Neural cell (in vitro differentiated cells): ENCODE results near the gene KMT2B. TPM values are rescaled to one million over a fixed set of nuclear protein-coding genes. Genes with fewer than 3 reads are reported as not detected.

Experiments used
- H2AFZ ChIP-seq: fragments of 200-600, 300-800 bp; sonication (generic), shearing (Covaris generic); 2 replicates; pipeline ENCODE4 v1.6.0; 2014; ENCODE audit warnings: low read depth, mild to moderate bottlenecking, antibody characterized with exemption, low read length, moderate library complexity
- H3F3A ChIP-seq: fragments of 200-600 bp; shearing (Covaris generic); 2 replicates; pipeline ENCODE4 v1.6.1; 2016; ENCODE audit warnings: mild to moderate bottlenecking, moderate library complexity, mixed read lengths, antibody characterized with exemption, low read length; ENCODE audit not compliant: insufficient read depth, poor library complexity, severe bottlenecking
- H3K27ac ChIP-seq: fragments of 200-600, 300-800 bp; sonication (generic), shearing (Covaris generic); 2 replicates; pipeline ENCODE4 v1.5.1; 2014; ENCODE audit warnings: mild to moderate bottlenecking, low read length, moderate library complexity
- H3K27me3 ChIP-seq: fragments of 300-800, 200-600 bp; sonication (generic), shearing (Covaris generic); 2 replicates; pipeline ENCODE4 v1.6.0; 2014; ENCODE audit warnings: mild to moderate bottlenecking, low read depth, low read length, moderate library complexity; ENCODE audit not compliant: insufficient read depth
- H3K36me3 ChIP-seq: fragments of 300-800, 200-600 bp; sonication (generic), shearing (Covaris generic); 2 replicates; pipeline ENCODE4 v1.5.1; 2014; ENCODE audit warnings: mild to moderate bottlenecking, antibody characterized with exemption, low read length, moderate library complexity; ENCODE audit not compliant: insufficient read depth
- H3K4me2 ChIP-seq: fragments of 300-800, 200-600 bp; sonication (generic), shearing (Covaris generic); 2 replicates; pipeline ENCODE4 v1.6.0; 2014; ENCODE audit warnings: mild to moderate bottlenecking, low read length
- H3K4me3 ChIP-seq: fragments of 300-800, 200-600 bp; sonication (generic), shearing (Covaris generic); 2 replicates; pipeline ENCODE4 v1.5.1; 2014; ENCODE audit warnings: mild to moderate bottlenecking, low read length, moderate library complexity
- H3K79me2 ChIP-seq: fragments of 200-600 bp; shearing (Covaris generic); replicated peaks from 2 replicates; pipeline ENCODE4 v1.6.0; 2014; ENCODE audit warnings: mild to moderate bottlenecking, low read length, moderate library complexity; ENCODE audit not compliant: insufficient read depth
- H3K9ac ChIP-seq: fragments of 300-800, 200-600 bp; sonication (generic), shearing (Covaris generic); 2 replicates; pipeline ENCODE4 v1.6.1; 2016; ENCODE audit warnings: mild to moderate bottlenecking, low read length, mixed read lengths
- H3K9me2 ChIP-seq: fragments of 200-600 bp; shearing (Covaris generic); 2 replicates; pipeline ENCODE4 v1.6.1; 2016; ENCODE audit warnings: mild to moderate bottlenecking, low read length, mixed read lengths; ENCODE audit not compliant: insufficient read depth
- H3K9me3 ChIP-seq: fragments of 200-600, 300-800 bp; sonication (generic), shearing (Covaris generic); 2 replicates; pipeline ENCODE4 v1.6.1; 2016; ENCODE audit warnings: mild to moderate bottlenecking, mixed run types, low read length, moderate library complexity, mixed read lengths
- H4K20me1 ChIP-seq: fragments of 200-600 bp; shearing (Covaris generic); 2 replicates; pipeline ENCODE4 v1.6.1; 2016; ENCODE audit warnings: mild to moderate bottlenecking, mixed run types; ENCODE audit not compliant: insufficient read depth
- EP300 ChIP-seq: fragments of 450-650 bp; conservative IDR thresholded peaks from 2 replicates; pipeline ENCODE4 v1.6.1; 2014; ENCODE audit warnings: antibody characterized with exemption, mild to moderate bottlenecking, moderate library complexity; ENCODE audit not compliant: poor library complexity, severe bottlenecking
- EZH2 ChIP-seq: fragments of 200-600, 300-800 bp; shearing (Covaris generic), sonication (generic); IDR thresholded peaks from 2 replicates; pipeline ENCODE4 v1.6.1; 2014; ENCODE audit warnings: antibody characterized with exemption, low read length, borderline replicate concordance, mild to moderate bottlenecking; ENCODE audit not compliant: insufficient read depth, poor library complexity, severe bottlenecking
- MXI1 ChIP-seq: fragments of 450-650 bp; conservative IDR thresholded peaks from 2 replicates; pipeline ENCODE4 v1.6.1; 2014; ENCODE audit warnings: antibody characterized with exemption, mild to moderate bottlenecking; ENCODE audit not compliant: poor library complexity, severe bottlenecking
- POLR2AphosphoS5 ChIP-seq: IDR thresholded peaks from 2 replicates; pipeline ENCODE4 v1.6.1; 2012
- RAD21 ChIP-seq: fragments of 450-650 bp; conservative IDR thresholded peaks from 2 replicates; pipeline ENCODE4 v1.6.1; 2014; ENCODE audit warnings: antibody characterized with exemption, mild to moderate bottlenecking, moderate library complexity
- SMC3 ChIP-seq: fragments of 450-650 bp; conservative IDR thresholded peaks from 2 replicates; pipeline ENCODE4 v1.6.1; 2014; ENCODE audit warnings: antibody characterized with exemption, mild to moderate bottlenecking, moderate library complexity; ENCODE audit not compliant: poor library complexity
- TAF1 ChIP-seq: IDR thresholded peaks from 2 replicates; pipeline ENCODE4 v1.6.1; 2012; ENCODE audit warnings: low read depth
- polyA plus RNA-seq: library from polyadenylated mRNA; depleted of rRNA; stranded (reverse); fragments of >200 nt; gene quantifications from 2 replicates; pipeline ENCODE4 v1.2.3, GENCODE V29; 2014
- TF ChIP-seq, protein P1 (sequence below): fragments of 450-650 bp; IDR thresholded peaks from 2 replicates; pipeline ENCODE4 v1.5.1; 2014; ENCODE audit warnings: antibody characterized with exemption, mild to moderate bottlenecking, moderate library complexity; ENCODE audit not compliant: poor library complexity, severe bottlenecking
- TF ChIP-seq, protein P2 (sequence below): IDR thresholded peaks from 2 replicates; pipeline ENCODE4 v1.6.1; 2012; ENCODE audit warnings: borderline replicate concordance

KMT2B gene
- polyA plus RNA-seq, 1 donor from 2014 or later, result 15.8 TPM

DNA sequence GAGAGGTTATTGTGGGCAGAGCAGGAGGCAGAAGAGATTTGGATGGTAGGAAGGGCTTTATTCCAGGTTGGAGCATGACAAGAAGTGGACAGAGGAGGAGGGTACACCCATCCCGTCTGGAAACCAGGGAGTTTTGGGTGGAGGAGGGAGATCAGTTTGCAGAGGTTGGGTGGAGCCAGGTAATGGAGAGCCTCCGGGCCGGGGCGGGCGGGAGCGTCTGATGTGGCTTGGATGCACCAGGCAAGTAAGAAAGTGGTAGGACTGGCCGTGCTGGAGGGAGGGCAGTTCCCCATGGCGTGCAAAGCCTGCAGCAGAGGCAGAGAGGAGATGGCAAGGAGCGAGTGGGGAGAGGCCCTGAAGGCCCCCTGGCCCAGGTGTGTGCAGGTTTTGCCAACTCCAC lies 13.6 kb downstream of the KMT2B start:
- H3F3A ChIP-seq, result no peaks in the 10 kb centered on the region

DNA sequence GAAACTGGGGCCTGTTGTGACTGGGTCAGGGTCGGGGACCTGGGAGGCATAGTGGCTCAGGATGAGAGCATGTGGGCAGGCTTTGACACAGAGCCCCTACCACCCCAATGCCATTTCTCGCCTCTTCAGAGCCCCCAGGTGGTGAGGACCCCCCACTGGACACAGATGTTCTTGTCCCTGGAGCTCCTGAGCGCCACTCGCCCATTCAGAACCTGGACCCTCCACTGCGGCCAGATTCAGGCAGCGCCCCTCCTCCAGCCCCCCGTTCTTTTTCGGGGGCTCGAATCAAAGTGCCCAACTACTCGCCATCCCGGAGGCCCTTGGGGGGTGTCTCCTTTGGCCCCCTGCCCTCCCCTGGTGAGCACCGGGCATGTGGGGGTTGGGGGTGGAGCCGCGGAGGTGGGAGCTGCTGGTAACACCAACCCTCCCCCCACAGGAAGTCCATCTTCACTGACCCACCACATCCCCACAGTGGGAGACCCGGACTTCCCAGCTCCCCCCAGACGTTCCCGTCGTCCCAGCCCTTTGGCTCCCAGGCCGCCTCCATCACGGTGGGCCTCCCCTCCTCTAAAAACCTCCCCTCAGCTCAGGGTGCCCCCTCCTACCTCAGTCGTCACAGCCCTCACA lies 14.1 kb downstream of the KMT2B start:
- H3K27ac ChIP-seq, result no peak overlapping the region
- no peak overlapping the region for H3K4me2 ChIP-seq
- no peak overlapping the region for H3K4me3 ChIP-seq
- no peaks in the 10 kb centered on the region for H3K27me3 ChIP-seq
- H3F3A ChIP-seq, result no peaks in the 10 kb centered on the region
- no peak overlapping the region for H3K9ac ChIP-seq
- no peaks in the 10 kb centered on the region for H3K36me3 ChIP-seq
- no peaks in the 10 kb centered on the region for H4K20me1 ChIP-seq
- no peaks in the 10 kb centered on the region for H3K9me2 ChIP-seq
- no peak overlapping the region for H2AFZ ChIP-seq
- no peak for TF ChIP-seq EP300
- no peak for TF ChIP-seq MXI1
- TF ChIP-seq POLR2AphosphoS5, result no peak
- no peak for TF ChIP-seq TAF1
- TF ChIP-seq, protein P1, sequence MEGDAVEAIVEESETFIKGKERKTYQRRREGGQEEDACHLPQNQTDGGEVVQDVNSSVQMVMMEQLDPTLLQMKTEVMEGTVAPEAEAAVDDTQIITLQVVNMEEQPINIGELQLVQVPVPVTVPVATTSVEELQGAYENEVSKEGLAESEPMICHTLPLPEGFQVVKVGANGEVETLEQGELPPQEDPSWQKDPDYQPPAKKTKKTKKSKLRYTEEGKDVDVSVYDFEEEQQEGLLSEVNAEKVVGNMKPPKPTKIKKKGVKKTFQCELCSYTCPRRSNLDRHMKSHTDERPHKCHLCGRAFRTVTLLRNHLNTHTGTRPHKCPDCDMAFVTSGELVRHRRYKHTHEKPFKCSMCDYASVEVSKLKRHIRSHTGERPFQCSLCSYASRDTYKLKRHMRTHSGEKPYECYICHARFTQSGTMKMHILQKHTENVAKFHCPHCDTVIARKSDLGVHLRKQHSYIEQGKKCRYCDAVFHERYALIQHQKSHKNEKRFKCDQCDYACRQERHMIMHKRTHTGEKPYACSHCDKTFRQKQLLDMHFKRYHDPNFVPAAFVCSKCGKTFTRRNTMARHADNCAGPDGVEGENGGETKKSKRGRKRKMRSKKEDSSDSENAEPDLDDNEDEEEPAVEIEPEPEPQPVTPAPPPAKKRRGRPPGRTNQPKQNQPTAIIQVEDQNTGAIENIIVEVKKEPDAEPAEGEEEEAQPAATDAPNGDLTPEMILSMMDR, result no peak
- TF ChIP-seq SMC3, result no peak
- TF ChIP-seq, protein P2, sequence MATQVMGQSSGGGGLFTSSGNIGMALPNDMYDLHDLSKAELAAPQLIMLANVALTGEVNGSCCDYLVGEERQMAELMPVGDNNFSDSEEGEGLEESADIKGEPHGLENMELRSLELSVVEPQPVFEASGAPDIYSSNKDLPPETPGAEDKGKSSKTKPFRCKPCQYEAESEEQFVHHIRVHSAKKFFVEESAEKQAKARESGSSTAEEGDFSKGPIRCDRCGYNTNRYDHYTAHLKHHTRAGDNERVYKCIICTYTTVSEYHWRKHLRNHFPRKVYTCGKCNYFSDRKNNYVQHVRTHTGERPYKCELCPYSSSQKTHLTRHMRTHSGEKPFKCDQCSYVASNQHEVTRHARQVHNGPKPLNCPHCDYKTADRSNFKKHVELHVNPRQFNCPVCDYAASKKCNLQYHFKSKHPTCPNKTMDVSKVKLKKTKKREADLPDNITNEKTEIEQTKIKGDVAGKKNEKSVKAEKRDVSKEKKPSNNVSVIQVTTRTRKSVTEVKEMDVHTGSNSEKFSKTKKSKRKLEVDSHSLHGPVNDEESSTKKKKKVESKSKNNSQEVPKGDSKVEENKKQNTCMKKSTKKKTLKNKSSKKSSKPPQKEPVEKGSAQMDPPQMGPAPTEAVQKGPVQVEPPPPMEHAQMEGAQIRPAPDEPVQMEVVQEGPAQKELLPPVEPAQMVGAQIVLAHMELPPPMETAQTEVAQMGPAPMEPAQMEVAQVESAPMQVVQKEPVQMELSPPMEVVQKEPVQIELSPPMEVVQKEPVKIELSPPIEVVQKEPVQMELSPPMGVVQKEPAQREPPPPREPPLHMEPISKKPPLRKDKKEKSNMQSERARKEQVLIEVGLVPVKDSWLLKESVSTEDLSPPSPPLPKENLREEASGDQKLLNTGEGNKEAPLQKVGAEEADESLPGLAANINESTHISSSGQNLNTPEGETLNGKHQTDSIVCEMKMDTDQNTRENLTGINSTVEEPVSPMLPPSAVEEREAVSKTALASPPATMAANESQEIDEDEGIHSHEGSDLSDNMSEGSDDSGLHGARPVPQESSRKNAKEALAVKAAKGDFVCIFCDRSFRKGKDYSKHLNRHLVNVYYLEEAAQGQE, result no peak
- no peak for TF ChIP-seq EZH2
- TF ChIP-seq RAD21, result no peak
- no peaks in the 10 kb centered on the region for H3K9me3 ChIP-seq
- no peaks in the 10 kb centered on the region for H3K79me2 ChIP-seq

More for the DNA sequence above, 13.6 kb downstream of the KMT2B start:
- H3K4me3 ChIP-seq, result no peak overlapping the region
- H3K9me3 ChIP-seq, result no peaks in the 10 kb centered on the region
- H3K27ac ChIP-seq, result no peak overlapping the region
- H4K20me1 ChIP-seq, result no peaks in the 10 kb centered on the region
- H3K36me3 ChIP-seq, result no peaks in the 10 kb centered on the region
- no peaks in the 10 kb centered on the region for H3K79me2 ChIP-seq
- no peak overlapping the region for H2AFZ ChIP-seq
- H3K9me2 ChIP-seq, result no peaks in the 10 kb centered on the region
- no peak for TF ChIP-seq TAF1
- TF ChIP-seq EP300, result no peak
- TF ChIP-seq RAD21, result no peak
- TF ChIP-seq MXI1, result no peak
- TF ChIP-seq, protein P1, result no peak
- no peak for TF ChIP-seq SMC3
- H3K27me3 ChIP-seq, result no peaks in the 10 kb centered on the region
- no peak overlapping the region for H3K9ac ChIP-seq
- no peak overlapping the region for H3K4me2 ChIP-seq
